ENCODE results near the gene CBLC. TPM values are rescaled to one million over a fixed set of nuclear protein-coding genes. Genes with fewer than 3 reads are reported as not detected.
A peak's percentile ranks its signal among the peaks of the same experiment; 100 is the strongest.

The CBLC gene
- total and polyA plus RNA-seq, 2 of the 4 experiments (the other 2 are of a cell fraction), result not detected

DNA sequence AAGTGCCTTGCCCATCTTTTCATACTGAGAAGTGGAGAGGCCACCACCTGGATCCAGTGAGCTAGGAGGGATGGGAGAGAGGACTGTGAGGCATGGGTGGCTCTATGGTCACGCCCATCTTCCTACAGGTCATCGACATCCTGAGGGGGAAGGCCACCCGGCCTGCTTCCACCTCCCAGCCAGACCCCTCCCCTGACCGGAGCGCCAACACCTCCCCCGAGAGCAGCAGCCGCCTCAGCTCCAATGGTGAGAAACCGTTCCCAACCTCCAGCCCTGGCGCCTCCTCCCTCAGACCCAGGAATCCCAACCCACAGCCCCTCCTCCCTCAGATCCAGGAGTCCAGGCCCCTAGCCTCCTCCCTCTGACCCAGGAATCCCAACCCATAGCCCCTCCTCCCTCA is 19.1 kb upstream of the CBLC start:
- Histone ChIP-seq H4K91ac (ENCODE audit: insufficient read depth, low read depth, low read length) (peak overlapping the region; percentile 87), H2BK15ac (ENCODE audit: low read depth, low read length) (no peak overlapping the region; the same call in 2 of the 3 replicates), H3K9me1 (ENCODE audit: insufficient read depth, low read length) (peaks cover 16% of the 10 kb centered on the region), H3K4me1 (ENCODE audit: control insufficient read depth, insufficient read depth, low read length) (peaks cover 44% of the 10 kb centered on the region), H3K36me3 (ENCODE audit: control insufficient read depth, insufficient read depth, low read length) (peaks cover 49% of the 10 kb centered on the region), H2AK9ac (replicated peaks; ENCODE audit: low read depth, low read length, poor library complexity) (peak overlapping the region; percentile 98), H4K5ac (ENCODE audit: low read depth, low read length) (0 out of 2 replicates have a peak overlapping the region, but pooled peaks have one; percentile 6), H3K14ac (replicated peaks; ENCODE audit: low read depth, low read length) (peak overlapping the region; percentile 12; the same call in 1 of the 2 replicates), H2BK20ac (ENCODE audit: low read depth, low read length) (no peak overlapping the region), H4K20me1 (ENCODE audit: insufficient read depth, low read length) (peaks cover 10% of the 10 kb centered on the region), H3K9ac (ENCODE audit: low read depth, low read length) (peak overlapping the region; percentile 50; the same call in 1 of the 2 replicates), H2AK5ac (ENCODE audit: low read depth, low read length) (peak overlapping the region; percentile 91), H3K9me3 (ENCODE audit: control insufficient read depth, insufficient read depth, low read length) (no peaks in the 10 kb centered on the region), H3K27ac (ENCODE audit: insufficient read depth, low read length) (peak overlapping the region; percentile 30), H3K4ac (ENCODE audit: low read depth, low read length) (peak overlapping the region; percentile 82), H3K23ac (ENCODE audit: low read depth, low read length) (peak overlapping the region; percentile 26; the same call in 1 of the 2 replicates), H2AFZ (replicated peaks; ENCODE audit: low read length, poor library complexity) (peak overlapping the region; percentile 82), H4K8ac (ENCODE audit: low read depth in 2 of 2, low read length in 2 of 2) (peak overlapping the region; percentile 77 to 82), H3K4me3 (ENCODE audit: insufficient read depth, low read depth, low read length) (no peak overlapping the region), H3K56ac (ENCODE audit: extremely low read depth, insufficient read depth, low read length) (no peak overlapping the region), H2BK5ac (ENCODE audit: low read depth, low read length, poor library complexity, severe bottlenecking) (peak overlapping the region; percentile 80), H3K18ac (ENCODE audit: low read depth, low read length) (0 out of 2 replicates have a peak overlapping the region, but pooled peaks have one; percentile 25), H3K79me1 (ENCODE audit: low read depth in 1 of 2, low read length in 2 of 2) (peaks cover 16 to 58% of the 10 kb centered on the region in 2 experiments), H3K4me2 (ENCODE audit: low read depth, low read length) (peak overlapping the region; percentile 67), H2BK120ac (ENCODE audit: low read depth, low read length) (peak overlapping the region; percentile 68), H3K27me3 (ENCODE audit: control insufficient read depth, insufficient read depth, low read length) (no peaks in the 10 kb centered on the region)
- dilution Hi-C loops (cut with HindIII; ENCODE audit: low sequenced_read_pairs, unreplicated experiment), result no loop called here
- ChIA-PET CTCF (interaction anchor here (2.2 kb wide), 1 partner anchor 34 kb away, joined by 11 read pairs; no protein-coding TSS in a partner anchor), POLR2A (ENCODE audit: unreplicated experiment) (interaction anchor here (0.5 kb wide), 1 partner anchor 17 kb away, joined by 3 read pairs; no protein-coding TSS in a partner anchor)
- WGBS, 2 experiments (ENCODE audit: extremely low coverage in 2 of 2, insufficient read length in 1 of 2), result 81% methylated on average over 6 of the region's 9 CpGs; no CpG with 5 or more reads in 1 of the 2 experiments
- no TSS peak for BruUV-seq (replicated peaks)
- in situ Hi-C loops (cut with MboI; ENCODE audit: low sequenced_read_pairs), result no loop called here
- TF ChIP-seq NFE2L2 (IDR thresholded peaks at IDR 0.05; ENCODE audit: low read depth, low read length) (no peak), RAD21 (IDR thresholded peaks at IDR 0.05; ENCODE audit: low read length) (no peak), RCOR1 (IDR thresholded peaks at IDR 0.05; ENCODE audit: insufficient replicate concordance, low read length) (no peak), BHLHE40 (IDR thresholded peaks at IDR 0.05; ENCODE audit: low read depth, low read length) (no peak), MAFK (IDR thresholded peaks at IDR 0.05; ENCODE audit: low read depth, low read length) (no peak), RFX5 (IDR thresholded peaks at IDR 0.05; ENCODE audit: low read depth, low read length) (no peak), CHD1 (IDR thresholded peaks at IDR 0.05; ENCODE audit: low read depth, low read length) (no peak), FOS (IDR thresholded peaks at IDR 0.05; ENCODE audit: low read depth, low read length) (no peak), POLR2A (IDR thresholded peaks at IDR 0.05; ENCODE audit: low read depth, low read length) (no peak), SMC3 (IDR thresholded peaks at IDR 0.05; ENCODE audit: low read depth, low read length) (no peak)
- TF ChIP-seq, protein P1, sequence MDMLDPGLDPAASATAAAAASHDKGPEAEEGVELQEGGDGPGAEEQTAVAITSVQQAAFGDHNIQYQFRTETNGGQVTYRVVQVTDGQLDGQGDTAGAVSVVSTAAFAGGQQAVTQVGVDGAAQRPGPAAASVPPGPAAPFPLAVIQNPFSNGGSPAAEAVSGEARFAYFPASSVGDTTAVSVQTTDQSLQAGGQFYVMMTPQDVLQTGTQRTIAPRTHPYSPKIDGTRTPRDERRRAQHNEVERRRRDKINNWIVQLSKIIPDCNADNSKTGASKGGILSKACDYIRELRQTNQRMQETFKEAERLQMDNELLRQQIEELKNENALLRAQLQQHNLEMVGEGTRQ (IDR thresholded peaks at IDR 0.05; ENCODE audit: low read depth, low read length), result no peak
- TF ChIP-seq, protein P2, sequence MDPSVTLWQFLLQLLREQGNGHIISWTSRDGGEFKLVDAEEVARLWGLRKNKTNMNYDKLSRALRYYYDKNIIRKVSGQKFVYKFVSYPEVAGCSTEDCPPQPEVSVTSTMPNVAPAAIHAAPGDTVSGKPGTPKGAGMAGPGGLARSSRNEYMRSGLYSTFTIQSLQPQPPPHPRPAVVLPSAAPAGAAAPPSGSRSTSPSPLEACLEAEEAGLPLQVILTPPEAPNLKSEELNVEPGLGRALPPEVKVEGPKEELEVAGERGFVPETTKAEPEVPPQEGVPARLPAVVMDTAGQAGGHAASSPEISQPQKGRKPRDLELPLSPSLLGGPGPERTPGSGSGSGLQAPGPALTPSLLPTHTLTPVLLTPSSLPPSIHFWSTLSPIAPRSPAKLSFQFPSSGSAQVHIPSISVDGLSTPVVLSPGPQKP (IDR thresholded peaks at IDR 0.05; ENCODE audit: borderline replicate concordance, low read depth, low read length), result no peak
- intact Hi-C loops (cut with micrococcal nuclease), result loop anchor here (5.0 kb wide), 1 partner anchor 36 kb away; no protein-coding TSS in a partner anchor
- DNase-seq (no peak), ATAC-seq (ENCODE audit: low read depth) (no peak)

Measured in IMR-90 (cell line).